WI38 (cell line): ENCODE data around the gene NCAM2.

Experiments
- H3K4me3 ChIP-seq: 2 replicates; pipeline ENCODE4 v1.5.1; 2011; ENCODE audit warnings: low read depth, mild to moderate bottlenecking, control low read depth, low read length
- CTCF ChIP-seq: IDR thresholded peaks from 2 replicates; pipeline ENCODE4 v1.5.1; 2012; ENCODE audit warnings: low read depth, mild to moderate bottlenecking, control low read depth, low read length

Gene NCAM2

GRCh38 chr21:21074305-21074704, 76.1 kb downstream of the NCAM2 start:
- no peak for TF ChIP-seq CTCF

GRCh38 chr21:21076051-21076450, 77.8 kb downstream of the NCAM2 start:
- no peak for TF ChIP-seq CTCF
- no peak overlapping the region for H3K4me3 ChIP-seq

More at GRCh38 chr21:21074305-21074704, 76.1 kb downstream of the NCAM2 start:
- H3K4me3 ChIP-seq = no peak overlapping the region

GRCh38 chr21:21076491-21076890, 78.3 kb downstream of the NCAM2 start:
- TF ChIP-seq CTCF = no peak
- H3K4me3 ChIP-seq = no peak overlapping the region

- TF ChIP-seq CTCF = no peak
- H3K4me3 ChIP-seq = no peak overlapping the region
Observed at GRCh38 chr21:21079646-21080045, 81.4 kb downstream of the NCAM2 start.

- no peak for TF ChIP-seq CTCF
- no peak overlapping the region for H3K4me3 ChIP-seq
Observed at GRCh38 chr21:21084179-21084578, 86.0 kb downstream of the NCAM2 start.

- no peak for TF ChIP-seq CTCF
- H3K4me3 ChIP-seq = no peak overlapping the region
Observed at GRCh38 chr21:21085206-21085605, 87.0 kb downstream of the NCAM2 start.

- H3K4me3 ChIP-seq = no peak overlapping the region
- TF ChIP-seq CTCF = no peak
Observed at GRCh38 chr21:21096956-21097355, 98.7 kb downstream of the NCAM2 start.
